Occipital lobe (tissue), 2 donors: ENCODE data around the gene DNAJB13. TPM values are rescaled to one million over a fixed set of nuclear protein-coding genes. Genes with fewer than 3 reads are reported as not detected.

Experiments used
- DNase-seq: peaks from one replicate; lab custom pipeline; 2025; lab: John Stamatoyannopoulos, UW
- total RNA-seq: library from RNA; depleted of rRNA; stranded (reverse); fragments of >200 nt; gene quantifications from one replicate; pipeline ENCODE4 v1.2.3, GENCODE V29; 2014

The DNAJB13 gene
- total RNA-seq, 1 donor from 2014 or later = 0.47 TPM

- DNase-seq = no peak
Measured at GRCh38 chr11:73999581-74000306, 48.9 kb downstream of the DNAJB13 start.

GRCh38 chr11:74000307-74001133 is 49.7 kb downstream of the DNAJB13 start:
- no peak for DNase-seq

DNA sequence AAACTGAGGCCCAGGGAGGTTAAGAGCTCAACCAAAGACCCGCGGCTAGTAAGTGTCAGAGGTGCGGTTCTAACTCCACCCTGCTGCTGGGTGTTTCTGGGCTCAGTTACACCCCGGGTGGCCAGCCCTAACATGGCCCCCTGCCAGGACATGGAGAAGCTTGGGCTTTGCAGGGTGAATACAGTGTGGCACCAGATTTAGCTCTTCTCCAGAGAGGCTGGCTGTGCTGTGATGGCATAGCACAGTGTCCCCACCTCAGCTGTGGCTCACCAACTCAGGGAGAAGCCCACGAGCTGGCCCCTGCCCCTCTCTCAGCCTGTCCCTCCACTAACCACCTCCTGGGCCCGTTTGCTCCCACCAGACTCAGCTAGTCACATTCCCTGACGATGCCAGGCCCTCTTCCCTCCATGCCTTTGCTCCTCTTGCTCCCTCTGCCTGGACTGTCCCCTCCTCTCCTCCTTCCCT is 51.0 kb downstream of the DNAJB13 start:
- no peak for DNase-seq

- no peak for DNase-seq
Measured at GRCh38 chr11:74002832-74003231, 52.0 kb downstream of the DNAJB13 start.

DNA sequence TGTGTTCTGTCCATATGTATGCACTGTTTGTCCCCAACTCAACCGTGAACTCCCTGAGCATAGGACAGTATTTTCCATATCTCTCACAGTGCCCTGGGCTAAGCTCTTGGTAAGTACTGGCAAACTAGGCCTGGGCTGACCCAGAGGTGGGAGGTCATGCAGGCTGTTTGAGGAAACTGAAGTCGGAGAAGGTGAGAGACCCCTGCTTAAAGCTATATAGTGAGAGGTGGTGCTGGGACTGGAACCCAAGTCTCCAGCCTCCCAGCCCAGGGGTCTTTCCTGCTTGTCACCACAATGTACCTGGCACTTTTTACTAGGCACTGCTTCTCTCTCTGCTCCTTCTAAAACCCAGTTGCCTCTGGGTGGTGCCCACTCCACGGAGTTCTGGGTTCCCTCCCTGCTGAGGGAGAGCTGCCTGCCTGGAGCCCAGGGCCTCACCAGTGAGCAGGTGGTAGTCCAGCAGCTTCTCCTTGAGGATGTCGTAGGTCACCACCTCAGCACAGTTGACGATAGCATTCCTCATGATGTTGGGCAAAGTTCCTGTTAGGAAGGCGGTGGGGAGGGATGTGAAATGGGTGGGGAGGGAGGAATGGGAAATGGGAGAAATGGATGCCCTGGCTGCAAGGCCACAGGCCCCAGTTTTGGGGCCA is 53.3 kb downstream of the DNAJB13 start:
- no peak for DNase-seq

DNA sequence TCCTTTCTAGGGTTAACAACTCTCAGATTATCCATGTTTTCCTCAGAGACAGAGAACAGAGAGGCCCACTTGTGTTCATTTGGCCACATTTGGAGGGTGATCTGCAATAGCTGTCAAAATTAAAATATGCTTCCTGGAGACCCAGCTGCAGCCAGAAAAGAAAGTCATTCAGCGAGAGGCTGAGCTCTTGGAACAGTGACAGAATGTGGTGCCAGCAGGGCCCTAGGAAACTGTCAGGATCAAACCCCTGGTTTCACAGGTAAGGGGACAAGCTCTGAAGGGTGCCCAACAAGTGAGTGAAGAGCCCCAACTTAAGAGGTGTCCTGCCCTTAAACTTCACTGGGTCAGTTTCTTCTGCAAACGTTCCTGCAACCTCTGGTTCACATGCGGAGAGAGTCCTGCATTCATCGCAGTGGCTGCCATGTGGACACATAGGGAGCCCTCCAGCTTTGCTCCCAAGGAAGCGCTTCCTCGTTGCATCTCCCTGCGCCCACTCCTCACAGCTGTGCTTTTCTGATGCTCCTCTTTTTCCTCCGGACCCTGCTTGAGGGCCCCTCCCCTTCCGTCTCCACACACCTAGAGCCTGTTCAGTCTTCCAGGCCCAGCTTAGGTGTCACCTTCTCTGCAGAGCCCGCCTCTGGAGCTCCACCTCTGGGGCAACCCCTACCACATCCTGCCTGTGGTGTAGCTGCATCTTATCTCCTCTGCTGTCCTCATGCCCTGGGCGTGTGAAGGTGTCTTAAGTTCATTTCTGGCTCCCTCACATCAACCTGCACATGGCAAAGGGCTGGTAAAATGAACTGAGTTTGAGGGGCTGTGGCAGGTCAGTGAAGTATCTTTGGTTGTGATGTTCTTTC is 54.2 kb downstream of the DNAJB13 start:
- DNase-seq = no peak

- no peak for DNase-seq
Measured at GRCh38 chr11:74005721-74006517, 55.1 kb downstream of the DNAJB13 start.

DNA sequence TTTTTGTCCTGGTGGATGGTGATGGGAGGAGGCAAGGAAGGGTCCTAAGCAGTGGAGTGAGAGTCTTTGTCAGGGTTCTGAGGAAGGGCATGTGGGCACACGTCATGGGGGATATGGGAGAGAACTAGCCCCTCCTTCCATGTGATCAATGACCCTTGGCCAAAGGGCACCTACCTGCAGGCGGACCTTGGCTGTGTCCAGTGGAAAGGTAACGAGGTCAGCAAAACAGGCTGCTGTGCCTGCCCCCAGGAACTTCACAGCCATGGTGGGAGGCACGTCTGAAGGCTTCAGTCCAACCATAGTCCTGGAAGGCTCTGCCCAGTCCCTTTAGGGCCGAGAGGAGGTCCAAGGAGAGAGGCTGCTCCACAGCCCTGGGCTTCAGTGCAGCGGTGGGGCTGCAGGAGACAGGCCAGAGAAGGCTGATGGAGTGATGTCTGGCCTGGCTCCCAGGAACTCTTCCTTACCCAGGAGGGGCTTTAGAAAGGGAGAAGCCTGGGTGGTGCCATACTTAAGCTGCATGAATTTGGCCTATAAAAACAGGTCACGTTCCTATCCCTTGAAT is 56.0 kb downstream of the DNAJB13 start:
- no peak for DNase-seq

DNA sequence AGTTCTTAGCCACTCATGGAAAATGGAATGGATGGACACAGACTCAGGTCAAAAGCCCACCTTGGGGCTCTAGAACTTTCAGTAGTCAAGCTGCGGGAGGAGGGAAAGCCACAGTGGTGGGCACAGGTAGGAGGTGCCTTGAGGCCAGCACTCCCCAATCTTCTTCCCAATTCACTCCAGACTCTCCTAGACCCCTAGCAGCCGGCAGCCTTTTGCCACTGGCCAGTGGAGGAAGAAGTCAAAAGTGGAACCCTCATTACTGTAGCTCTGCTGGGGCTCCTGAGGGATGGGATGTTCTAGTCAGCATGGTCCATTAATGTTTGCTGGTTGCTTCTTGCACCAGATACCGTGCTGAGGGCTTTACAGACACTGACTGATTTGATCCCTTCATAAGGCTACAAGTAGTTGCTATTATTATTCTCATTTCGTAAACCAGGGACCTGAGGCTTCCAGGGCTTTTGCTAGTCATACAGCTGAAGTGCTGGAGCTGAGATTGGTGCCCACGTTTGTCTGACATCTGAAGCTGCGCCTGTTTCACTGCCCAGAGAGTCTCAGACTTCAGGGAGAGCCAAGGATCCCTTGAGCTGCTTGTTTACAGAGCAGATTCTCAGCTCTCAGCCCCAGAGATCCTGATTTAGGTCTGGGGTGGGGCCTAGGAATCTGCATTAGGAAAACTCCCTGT is 57.0 kb downstream of the DNAJB13 start:
- DNase-seq = no peak

GRCh38 chr11:74008373-74009229 is 57.8 kb downstream of the DNAJB13 start, which contains the start of gene UCP3:
Gene UCP3, minus strand, starts transcription at chr11:74009085. Its CDS starts 2,043 bp downstream, at chr11:74007042.
- DNase-seq = no peak

DNA sequence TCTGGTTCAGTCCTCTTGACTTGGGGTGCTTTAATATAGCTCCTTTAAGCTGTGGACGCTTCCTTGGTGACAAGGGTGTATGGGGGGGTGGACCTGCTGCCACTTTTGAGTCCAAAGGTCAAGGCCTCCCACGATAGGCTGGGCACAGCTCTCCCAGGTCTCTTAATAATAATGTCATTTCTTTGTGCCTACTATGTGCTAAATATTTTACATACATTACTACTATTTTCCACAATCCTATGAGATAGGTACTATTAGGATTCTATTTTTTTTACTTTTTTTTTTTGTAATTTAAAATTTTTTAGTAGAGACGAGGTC is 58.4 kb downstream of the DNAJB13 start:
- no peak for DNase-seq

DNA sequence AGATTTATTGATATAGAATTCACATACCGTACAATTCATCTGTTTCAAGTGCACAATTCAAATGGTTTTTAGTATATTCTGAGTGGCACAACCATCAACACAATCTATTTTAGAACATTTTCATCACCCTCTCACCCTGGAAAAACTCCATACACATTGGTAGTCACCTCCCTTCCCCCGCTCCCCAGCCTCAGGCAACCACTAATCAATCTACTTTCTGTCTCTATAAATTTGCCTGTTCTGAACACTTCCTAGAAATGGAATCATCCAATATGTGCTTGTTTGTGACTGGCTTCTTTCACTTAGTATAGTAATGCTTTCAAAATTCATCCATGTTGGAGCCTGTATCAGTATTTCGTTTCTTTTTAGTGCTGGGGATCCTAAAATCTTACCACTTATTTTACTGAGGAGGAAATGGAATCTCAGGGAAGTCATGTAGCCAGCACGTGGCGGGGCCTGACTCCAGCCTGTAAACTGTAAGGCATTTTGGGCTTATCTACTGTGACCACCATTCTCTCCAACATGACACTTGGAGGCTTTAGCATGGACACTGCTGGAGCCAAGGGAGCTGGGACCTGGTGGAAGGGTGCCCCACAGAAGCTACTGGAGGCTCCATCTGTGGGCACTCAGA is 59.0 kb downstream of the DNAJB13 start:
- DNase-seq = no peak

DNA sequence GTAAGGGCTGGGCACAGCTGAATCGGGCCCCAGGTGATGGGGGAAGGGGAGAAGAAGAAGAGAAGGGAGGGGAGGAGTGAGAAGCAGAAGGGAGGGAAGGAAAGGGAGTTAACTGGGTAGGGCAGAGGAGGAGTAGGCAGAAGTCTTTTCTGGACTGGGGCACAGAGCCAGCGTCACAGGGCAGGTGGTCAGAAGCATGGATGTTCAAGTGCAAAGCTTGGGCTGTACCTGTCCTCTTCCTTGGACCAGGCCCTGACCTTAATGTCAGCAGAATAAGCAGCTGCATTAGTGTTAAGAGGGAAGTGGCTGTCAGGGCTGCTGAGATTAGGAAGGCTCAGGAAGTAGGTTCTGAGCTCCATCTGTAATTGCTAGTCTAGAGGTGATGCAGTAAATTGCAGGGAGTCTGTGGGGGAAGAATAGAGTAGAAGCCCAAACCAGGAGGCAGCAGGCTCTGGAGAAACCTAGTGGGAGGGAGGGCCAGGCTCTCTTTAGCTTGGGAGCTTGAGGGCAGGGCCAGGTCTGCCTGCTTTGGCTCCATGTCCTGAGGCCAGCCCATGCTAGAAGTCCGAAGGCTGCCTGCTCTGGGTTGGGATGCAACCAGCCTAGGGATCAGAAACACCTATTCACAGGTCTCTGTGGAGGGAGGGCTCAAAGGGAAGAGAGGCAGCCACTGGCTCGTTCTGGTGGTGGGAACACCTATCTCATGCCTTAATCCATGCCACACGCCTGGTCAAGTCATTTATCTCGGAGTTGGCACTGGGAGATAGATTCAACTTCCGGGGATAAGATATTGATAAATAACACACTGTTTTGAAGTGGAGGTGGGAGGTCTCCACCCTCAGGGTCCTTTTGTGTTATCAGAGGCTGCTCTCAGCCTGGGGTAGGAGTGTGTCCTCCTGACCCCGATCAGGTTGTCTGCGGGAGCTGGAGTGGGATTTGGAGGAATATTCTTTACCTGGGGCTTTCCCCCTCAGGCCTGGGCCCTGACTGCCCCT is 59.8 kb downstream of the DNAJB13 start:
- no peak for DNase-seq

DNA sequence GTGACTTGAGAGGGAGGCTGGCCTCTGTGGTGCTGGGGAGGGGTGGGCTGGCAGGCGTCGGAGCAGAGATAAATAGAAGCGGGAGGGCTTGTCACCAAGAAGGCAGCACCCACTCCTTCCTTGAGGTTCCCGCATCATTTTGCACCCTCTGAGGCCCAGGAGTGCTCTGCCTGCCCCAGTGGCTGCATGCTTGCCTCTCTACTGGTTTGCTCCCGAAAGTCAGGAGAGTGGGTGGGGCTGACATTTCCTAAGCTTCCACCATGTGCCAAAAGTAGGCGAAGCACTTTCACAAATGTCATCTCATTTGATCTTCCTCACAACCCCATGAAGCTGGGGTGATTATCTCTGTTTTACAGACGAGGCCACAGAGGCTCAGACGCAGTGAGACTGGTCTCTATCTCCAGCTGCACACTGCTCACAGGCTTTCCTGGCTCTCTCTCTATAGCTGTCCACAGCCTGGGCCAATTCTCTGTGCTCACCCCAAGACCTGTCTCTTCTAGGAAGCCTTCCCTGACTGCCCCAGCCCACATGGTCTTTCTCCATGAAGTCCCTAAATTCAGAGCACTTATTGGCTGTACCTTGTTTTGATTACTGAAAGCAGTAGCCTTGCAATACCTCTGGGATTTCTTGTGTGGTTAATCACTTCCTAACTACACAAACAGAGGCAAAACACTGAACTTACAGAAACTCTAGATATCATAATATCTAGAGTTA is 60.7 kb downstream of the DNAJB13 start:
- DNase-seq = no peak

GRCh38 chr11:74012074-74012809 is 61.4 kb downstream of the DNAJB13 start:
- DNase-seq = no peak
